ENCODE measurements around the gene MLH3. TPM values are rescaled to one million over a fixed set of nuclear protein-coding genes. Genes with fewer than 3 reads are reported as not detected.

The MLH3 gene
- total and polyA plus RNA-seq, 4 donors = 5.8 to 29.7 (median 9.9) TPM

DNA sequence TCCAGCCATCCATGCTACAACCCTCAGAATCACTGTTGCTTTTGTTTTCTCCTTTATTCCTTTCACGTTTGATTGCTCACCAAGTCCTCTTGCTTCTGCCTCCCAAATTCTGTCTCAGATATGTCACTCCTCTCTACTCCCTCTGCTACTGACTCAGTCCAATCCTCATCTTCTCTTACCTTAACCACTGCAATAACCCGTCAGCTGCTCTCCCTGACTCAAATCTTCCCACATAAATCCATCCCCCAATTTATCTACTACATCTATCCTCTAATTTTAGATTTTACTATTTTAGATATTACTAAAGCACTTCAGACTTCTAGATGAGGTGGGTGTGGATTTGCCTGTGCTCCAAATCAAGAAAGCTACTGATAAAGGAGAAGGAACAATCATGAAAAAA, 25.4 kb downstream of the MLH3 start:
- peaks cover 3 to 36% (median 24%) of the 10 kb centered on the region in 4 donors for H3K36me3 ChIP-seq (ENCODE audit: control insufficient read depth in 4 of 4, insufficient read depth in 3 of 4, low read depth in 1 of 4, low read length in 3 of 4)
- H3K27ac ChIP-seq (ENCODE audit: low read depth in 1 of 2, low read length in 2 of 2) = no peak overlapping the region
- H3K27me3 ChIP-seq (ENCODE audit: control insufficient read depth in 4 of 4, insufficient read depth in 4 of 4, low read length in 3 of 4) = no peaks in the 10 kb centered on the region

DNA sequence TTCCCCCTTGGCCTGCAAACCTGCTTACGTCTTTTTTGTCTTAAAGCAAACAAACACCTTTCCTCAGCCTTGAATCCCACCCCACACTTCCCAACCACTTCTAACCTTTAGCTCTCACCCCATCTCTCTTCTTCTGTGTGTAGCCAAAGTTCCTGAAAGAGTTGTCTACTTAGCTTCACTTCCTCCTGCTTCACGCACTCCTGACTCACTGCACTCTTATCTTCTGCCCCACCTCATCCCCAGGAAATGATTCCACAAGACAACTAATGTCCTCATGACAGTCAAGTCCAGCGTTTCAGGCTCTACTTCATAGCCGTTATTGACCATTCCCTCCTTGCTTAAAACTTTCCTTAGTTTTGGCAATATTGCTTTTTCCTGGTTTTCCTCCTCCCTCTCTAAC, 26.2 kb downstream of the MLH3 start:
- Histone ChIP-seq H3K27ac (ENCODE audit: low read depth in 1 of 2, low read length in 2 of 2) (no peak overlapping the region), H3K4me1 (ENCODE audit: control insufficient read depth in 4 of 4, insufficient read depth in 4 of 4, low read length in 3 of 4) (no peaks in the 10 kb centered on the region), H3K27me3 (ENCODE audit: control insufficient read depth in 4 of 4, insufficient read depth in 4 of 4, low read length in 3 of 4) (no peaks in the 10 kb centered on the region), H3K9ac (ENCODE audit: low read depth in 1 of 2, low read length in 2 of 2) (no peak overlapping the region), H3K9me3 (ENCODE audit: control insufficient read depth in 4 of 4, low read length in 3 of 4) (no peaks in the 10 kb centered on the region), H3K36me3 (ENCODE audit: control insufficient read depth in 4 of 4, insufficient read depth in 3 of 4, low read depth in 1 of 4, low read length in 3 of 4) (peaks cover 3 to 30% (median 19%) of the 10 kb centered on the region in 4 donors), H3K4me3 (ENCODE audit: low read depth in 1 of 3, low read length in 3 of 3) (no peak overlapping the region)
- DNase-seq (ENCODE audit: low spot score) = no peak
- TF ChIP-seq FOXA1 (IDR thresholded peaks at IDR 0.05) (no peak), TAF1 (conservative IDR thresholded peaks at IDR 0.05) (no peak), RXRA (IDR thresholded peaks at IDR 0.05) (no peak)
- TF ChIP-seq, protein P1, sequence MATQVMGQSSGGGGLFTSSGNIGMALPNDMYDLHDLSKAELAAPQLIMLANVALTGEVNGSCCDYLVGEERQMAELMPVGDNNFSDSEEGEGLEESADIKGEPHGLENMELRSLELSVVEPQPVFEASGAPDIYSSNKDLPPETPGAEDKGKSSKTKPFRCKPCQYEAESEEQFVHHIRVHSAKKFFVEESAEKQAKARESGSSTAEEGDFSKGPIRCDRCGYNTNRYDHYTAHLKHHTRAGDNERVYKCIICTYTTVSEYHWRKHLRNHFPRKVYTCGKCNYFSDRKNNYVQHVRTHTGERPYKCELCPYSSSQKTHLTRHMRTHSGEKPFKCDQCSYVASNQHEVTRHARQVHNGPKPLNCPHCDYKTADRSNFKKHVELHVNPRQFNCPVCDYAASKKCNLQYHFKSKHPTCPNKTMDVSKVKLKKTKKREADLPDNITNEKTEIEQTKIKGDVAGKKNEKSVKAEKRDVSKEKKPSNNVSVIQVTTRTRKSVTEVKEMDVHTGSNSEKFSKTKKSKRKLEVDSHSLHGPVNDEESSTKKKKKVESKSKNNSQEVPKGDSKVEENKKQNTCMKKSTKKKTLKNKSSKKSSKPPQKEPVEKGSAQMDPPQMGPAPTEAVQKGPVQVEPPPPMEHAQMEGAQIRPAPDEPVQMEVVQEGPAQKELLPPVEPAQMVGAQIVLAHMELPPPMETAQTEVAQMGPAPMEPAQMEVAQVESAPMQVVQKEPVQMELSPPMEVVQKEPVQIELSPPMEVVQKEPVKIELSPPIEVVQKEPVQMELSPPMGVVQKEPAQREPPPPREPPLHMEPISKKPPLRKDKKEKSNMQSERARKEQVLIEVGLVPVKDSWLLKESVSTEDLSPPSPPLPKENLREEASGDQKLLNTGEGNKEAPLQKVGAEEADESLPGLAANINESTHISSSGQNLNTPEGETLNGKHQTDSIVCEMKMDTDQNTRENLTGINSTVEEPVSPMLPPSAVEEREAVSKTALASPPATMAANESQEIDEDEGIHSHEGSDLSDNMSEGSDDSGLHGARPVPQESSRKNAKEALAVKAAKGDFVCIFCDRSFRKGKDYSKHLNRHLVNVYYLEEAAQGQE (IDR thresholded peaks at IDR 0.05) = no peak
- TF ChIP-seq, protein P2, sequence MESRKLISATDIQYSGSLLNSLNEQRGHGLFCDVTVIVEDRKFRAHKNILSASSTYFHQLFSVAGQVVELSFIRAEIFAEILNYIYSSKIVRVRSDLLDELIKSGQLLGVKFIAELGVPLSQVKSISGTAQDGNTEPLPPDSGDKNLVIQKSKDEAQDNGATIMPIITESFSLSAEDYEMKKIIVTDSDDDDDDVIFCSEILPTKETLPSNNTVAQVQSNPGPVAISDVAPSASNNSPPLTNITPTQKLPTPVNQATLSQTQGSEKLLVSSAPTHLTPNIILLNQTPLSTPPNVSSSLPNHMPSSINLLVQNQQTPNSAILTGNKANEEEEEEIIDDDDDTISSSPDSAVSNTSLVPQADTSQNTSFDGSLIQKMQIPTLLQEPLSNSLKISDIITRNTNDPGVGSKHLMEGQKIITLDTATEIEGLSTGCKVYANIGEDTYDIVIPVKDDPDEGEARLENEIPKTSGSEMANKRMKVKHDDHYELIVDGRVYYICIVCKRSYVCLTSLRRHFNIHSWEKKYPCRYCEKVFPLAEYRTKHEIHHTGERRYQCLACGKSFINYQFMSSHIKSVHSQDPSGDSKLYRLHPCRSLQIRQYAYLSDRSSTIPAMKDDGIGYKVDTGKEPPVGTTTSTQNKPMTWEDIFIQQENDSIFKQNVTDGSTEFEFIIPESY (IDR thresholded peaks at IDR 0.05) = no peak
- 72% methylated on average over 4 of the region's 4 CpGs for WGBS

More for the DNA sequence above, 25.4 kb downstream of the MLH3 start:
- TF ChIP-seq SP1 (IDR thresholded peaks at IDR 0.05) (no peak), EGR1 (IDR thresholded peaks at IDR 0.05; ENCODE audit: low read depth in 2 of 2) (no peak), RXRA (IDR thresholded peaks at IDR 0.05) (no peak), HNF4A (conservative IDR thresholded peaks at IDR 0.05) (no peak), JUND (IDR thresholded peaks at IDR 0.05) (no peak)
- TF ChIP-seq, protein P3, sequence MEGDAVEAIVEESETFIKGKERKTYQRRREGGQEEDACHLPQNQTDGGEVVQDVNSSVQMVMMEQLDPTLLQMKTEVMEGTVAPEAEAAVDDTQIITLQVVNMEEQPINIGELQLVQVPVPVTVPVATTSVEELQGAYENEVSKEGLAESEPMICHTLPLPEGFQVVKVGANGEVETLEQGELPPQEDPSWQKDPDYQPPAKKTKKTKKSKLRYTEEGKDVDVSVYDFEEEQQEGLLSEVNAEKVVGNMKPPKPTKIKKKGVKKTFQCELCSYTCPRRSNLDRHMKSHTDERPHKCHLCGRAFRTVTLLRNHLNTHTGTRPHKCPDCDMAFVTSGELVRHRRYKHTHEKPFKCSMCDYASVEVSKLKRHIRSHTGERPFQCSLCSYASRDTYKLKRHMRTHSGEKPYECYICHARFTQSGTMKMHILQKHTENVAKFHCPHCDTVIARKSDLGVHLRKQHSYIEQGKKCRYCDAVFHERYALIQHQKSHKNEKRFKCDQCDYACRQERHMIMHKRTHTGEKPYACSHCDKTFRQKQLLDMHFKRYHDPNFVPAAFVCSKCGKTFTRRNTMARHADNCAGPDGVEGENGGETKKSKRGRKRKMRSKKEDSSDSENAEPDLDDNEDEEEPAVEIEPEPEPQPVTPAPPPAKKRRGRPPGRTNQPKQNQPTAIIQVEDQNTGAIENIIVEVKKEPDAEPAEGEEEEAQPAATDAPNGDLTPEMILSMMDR (IDR thresholded peaks at IDR 0.05; ENCODE audit: low read depth, low read length, missing input control) = no peak
- DNase-seq (ENCODE audit: low spot score) = no peak
- 94% methylated on average over 2 of the region's 2 CpGs for WGBS
- Histone ChIP-seq H3K9ac (ENCODE audit: low read depth in 1 of 2, low read length in 2 of 2) (no peak overlapping the region), H3K9me3 (ENCODE audit: control insufficient read depth in 4 of 4, low read length in 3 of 4) (no peaks in the 10 kb centered on the region), H3K4me1 (ENCODE audit: control insufficient read depth in 4 of 4, insufficient read depth in 4 of 4, low read length in 3 of 4) (no peaks in the 10 kb centered on the region), H3K4me3 (ENCODE audit: low read depth in 1 of 3, low read length in 3 of 3) (no peak overlapping the region)

GRCh38 chr14:75023108-75023507, 28.2 kb downstream of the MLH3 start:
- TF ChIP-seq, protein P1 (IDR thresholded peaks at IDR 0.05) = no peak
- TF ChIP-seq EGR1 (IDR thresholded peaks at IDR 0.05; ENCODE audit: low read depth in 2 of 2) = no peak
- no peak for TF ChIP-seq NR2F2 (IDR thresholded peaks at IDR 0.05)
- TF ChIP-seq SP1 (IDR thresholded peaks at IDR 0.05) = no peak
- no peak for TF ChIP-seq MAX (IDR thresholded peaks at IDR 0.05)
- TF ChIP-seq HNF4G (IDR thresholded peaks at IDR 0.05) = no peak
- H3K9ac ChIP-seq (ENCODE audit: low read depth in 1 of 2, low read length in 2 of 2) = no peak overlapping the region
- peaks cover 9 to 38% (median 22%) of the 10 kb centered on the region in 4 donors for H3K36me3 ChIP-seq (ENCODE audit: control insufficient read depth in 4 of 4, insufficient read depth in 3 of 4, low read depth in 1 of 4, low read length in 3 of 4)
- no peak overlapping the region for H3K27ac ChIP-seq (ENCODE audit: low read depth in 1 of 2, low read length in 2 of 2)
- DNase-seq (ENCODE audit: low spot score) = no peak
- no peak overlapping the region for H3K4me3 ChIP-seq (ENCODE audit: low read depth in 1 of 3, low read length in 3 of 3)
- no peaks in the 10 kb centered on the region for H3K9me3 ChIP-seq (ENCODE audit: control insufficient read depth in 4 of 4, low read length in 3 of 4)
- no peaks in the 10 kb centered on the region for H3K4me1 ChIP-seq (ENCODE audit: control insufficient read depth in 4 of 4, insufficient read depth in 4 of 4, low read length in 3 of 4)
- no peaks in the 10 kb centered on the region for H3K27me3 ChIP-seq (ENCODE audit: control insufficient read depth in 4 of 4, insufficient read depth in 4 of 4, low read length in 3 of 4)
- WGBS = 86% methylated on average over 1 of the region's 1 CpG

Measured in liver (tissue), 9 donors.